Neural progenitor cell (in vitro differentiated cells): ENCODE results near the gene GRAMD4.

Experiments used
- CTCF ChIP-seq: fragments of 200-600 bp; sonication (generic); IDR thresholded peaks from 2 replicates; pipeline ENCODE4 v1.5.1; 2017; ENCODE audit warnings: antibody characterized with exemption, mild to moderate bottlenecking
- EZH2 ChIP-seq: fragments of 200-600 bp; sonication (generic); IDR thresholded peaks from 2 replicates; pipeline ENCODE4 v1.6.1; 2017; ENCODE audit warnings: antibody characterized with exemption, mild to moderate bottlenecking, moderate library complexity
- EZH2phosphoT487 ChIP-seq: fragments of 200-600 bp; sonication (generic); IDR thresholded peaks from 2 replicates; pipeline ENCODE4 v1.6.1; 2017; ENCODE audit warnings: antibody characterized with exemption

- TF ChIP-seq CTCF (no peak), EZH2 (no peak), EZH2phosphoT487 (no peak)
These were observed 44.9 kb upstream of the GRAMD4 start for GRCh38 chr22:46574993-46575910.
